ENCODE data around the gene TBXAS1. TPM values are rescaled to one million over a fixed set of nuclear protein-coding genes. Genes with fewer than 3 reads are reported as not detected.
"Not testable (repeated sequence)": the region's sequence is repeated elsewhere in the genome, so short reads cannot be mapped to it uniquely, and the experiment has no call there.

The TBXAS1 gene
- total RNA-seq, 1 donor from 2014 or later: 6.6 TPM

GRCh38 chr7:139913021-139913844, 84.2 kb downstream of the TBXAS1 start:
- ATAC-seq (no peak), DNase-seq (ENCODE audit: low spot score) (no peak)

GRCh38 chr7:139913845-139914135, 84.7 kb downstream of the TBXAS1 start:
- ATAC-seq (no peak), DNase-seq (ENCODE audit: low spot score) (no peak)

DNA sequence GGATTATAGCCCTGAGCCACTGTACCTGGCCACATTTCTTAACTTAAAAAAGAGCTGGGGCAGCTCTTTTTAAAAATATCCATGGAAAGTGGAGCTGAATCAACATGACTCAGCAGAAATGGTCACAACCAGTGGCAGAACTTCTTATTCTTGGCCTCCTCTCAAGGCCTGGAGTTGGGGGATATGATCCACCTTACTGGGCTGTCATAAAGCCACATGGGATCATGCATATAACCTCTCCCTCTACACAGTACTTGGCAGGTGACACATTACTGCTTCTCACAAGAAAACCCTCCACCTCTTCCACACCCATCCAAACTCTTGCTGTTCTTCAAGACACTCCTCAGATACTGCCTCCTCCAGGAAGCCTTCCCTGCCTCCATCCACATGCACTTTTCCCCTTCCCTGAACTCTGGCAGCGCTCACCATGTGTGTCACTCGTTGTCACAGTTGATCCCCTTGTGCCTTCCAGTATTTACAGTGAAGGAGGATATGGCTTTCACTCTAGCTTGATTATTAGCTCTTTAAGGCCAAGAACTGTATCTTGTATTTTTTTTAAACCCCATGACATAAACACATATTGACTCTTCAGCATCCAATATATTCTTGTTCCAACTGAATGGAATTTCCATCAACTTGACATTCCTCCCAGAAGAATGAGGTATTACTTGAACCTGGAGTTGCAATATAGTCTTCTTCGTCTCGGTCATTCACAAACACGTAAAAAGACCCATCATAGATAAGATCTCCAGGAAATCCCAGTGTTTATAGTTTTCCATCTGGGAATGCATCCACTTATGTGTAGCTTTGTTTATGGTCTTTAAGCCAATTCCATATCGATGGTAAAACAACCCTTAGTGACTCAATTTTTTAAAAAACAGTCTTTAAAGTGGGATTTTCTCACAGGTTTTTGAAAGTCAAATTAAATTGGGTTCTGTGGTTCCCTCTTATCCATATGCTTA, 85.5 kb downstream of the TBXAS1 start:
- no peak for DNase-seq (ENCODE audit: low spot score)
- no peak for ATAC-seq

DNA sequence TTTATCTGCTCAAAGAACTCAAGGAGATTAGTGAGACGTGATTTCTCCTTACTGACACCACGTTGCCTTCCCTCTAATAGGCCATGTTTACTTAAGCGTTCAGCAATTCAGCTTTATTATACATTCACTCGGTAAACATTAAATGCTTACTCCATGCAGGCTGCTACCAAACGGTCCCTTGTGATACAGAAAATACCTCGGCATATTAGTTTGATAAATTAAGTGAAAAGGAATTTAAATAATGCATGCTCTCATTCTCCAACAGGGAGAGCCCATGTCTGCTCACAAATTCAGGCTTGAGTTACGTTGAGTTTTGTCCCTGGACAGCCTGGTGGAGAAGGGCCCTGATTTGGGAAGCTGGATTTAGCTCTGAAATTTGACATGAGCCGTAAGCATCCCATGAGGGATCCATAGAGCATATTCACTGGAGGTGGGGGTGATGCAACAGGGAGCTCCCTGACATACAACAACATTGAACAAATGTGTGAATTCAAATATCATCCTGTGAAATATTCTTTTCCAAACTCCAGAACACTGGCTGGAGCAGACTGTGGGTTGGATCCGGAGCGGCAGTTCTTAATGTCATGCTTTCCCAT, 86.3 kb downstream of the TBXAS1 start:
- no peak for DNase-seq (ENCODE audit: low spot score)
- ATAC-seq: no peak

DNA sequence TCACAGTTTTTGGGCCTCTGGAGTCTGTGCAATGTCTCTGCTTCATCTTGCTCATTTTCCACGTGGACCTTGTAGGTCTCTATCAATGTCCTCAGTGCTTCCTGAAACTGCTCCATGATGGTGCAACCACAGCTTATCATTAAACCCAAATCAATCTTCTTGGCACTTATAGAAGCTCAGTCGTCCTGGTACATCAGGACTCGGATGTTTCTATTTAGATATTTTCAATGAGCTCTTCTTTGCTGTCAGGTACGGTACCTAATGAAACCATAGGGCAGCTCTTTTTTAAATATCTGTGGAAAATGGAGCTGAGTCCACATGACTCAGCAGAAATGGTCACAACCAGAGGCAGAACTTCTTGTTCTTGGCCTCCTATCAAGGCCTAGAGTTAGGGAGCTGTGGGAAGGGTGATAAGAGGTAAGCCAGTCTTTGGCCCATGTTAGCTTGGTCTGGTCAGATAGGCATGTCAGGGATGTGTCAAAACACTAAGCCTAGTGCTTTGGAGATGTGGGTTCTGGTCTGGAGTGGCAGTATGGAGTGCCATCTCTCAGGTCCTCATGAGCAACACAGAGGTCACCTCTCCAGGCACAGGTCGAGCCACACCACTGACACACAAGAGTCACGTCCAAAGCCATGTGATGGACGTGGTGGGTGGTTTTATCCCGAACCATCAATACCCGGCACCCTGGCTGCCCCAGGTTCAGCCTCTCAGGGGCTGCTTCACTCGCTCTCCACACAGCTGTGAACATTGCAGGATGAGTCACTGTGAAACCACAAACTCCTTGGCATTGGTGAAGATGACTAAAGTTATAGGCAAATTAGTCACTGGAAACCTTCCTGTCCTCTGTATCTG, 87.0 kb downstream of the TBXAS1 start:
- DNase-seq (ENCODE audit: low spot score) (no peak), ATAC-seq (peak; percentile 74)

DNA sequence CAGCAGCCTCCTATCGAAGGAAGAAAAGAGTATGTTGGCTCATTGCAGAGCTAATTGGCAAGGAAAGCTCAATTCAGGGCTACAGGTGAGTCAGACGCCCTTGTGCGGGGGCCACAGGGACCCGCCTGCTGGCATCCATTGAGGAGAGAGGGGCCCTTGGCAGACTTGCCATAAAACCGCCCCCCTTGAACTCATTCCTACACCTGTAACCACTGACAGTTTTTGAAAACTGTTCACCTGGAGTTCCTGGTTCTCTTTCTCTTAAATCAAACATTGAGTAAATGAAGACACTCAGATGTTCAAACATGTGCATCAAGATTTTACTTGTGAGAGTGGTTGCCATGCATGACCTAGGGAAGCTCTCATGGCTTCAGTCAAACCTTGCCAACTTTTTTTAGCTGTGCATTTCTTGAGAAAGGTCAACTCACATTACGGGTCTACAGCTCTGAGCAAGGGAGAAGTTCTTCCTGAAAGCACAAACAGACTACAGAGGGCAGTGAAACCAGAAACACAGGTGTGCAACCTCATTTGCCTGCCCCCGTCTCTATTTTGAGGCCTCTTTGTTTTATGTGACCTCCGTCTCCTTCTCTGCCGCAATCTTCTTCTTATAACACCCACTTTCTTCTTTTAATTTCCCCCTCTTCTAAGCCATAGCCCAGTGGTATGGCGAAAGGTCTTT, 87.8 kb downstream of the TBXAS1 start:
- ATAC-seq: no peak
- DNase-seq (ENCODE audit: low spot score): no peak

DNA sequence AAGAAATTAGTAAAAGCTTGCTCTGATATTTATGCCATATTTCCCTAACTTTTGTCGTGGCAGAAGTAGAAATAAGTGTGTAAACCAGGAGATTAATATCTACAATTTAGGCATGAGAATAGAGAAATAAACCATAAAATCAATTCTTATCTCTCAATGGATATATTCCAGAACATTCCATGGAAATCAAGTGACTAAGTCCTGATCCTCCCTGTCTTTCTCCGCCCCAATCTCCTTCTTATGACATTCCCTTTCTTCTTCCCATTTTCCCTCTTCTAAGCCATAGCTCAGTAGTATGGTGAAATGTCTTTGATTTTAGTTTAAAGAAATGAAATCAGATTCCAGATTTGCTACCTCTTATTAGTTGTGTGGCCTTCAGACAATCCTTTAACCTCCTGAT, 88.8 kb downstream of the TBXAS1 start:
- ATAC-seq (no peak), DNase-seq (ENCODE audit: low spot score) (no peak)

- peak; percentile 53 for ATAC-seq
These were observed 89.4 kb downstream of the TBXAS1 start for GRCh38 chr7:139918480-139918879.

GRCh38 chr7:139923090-139923489, 94.0 kb downstream of the TBXAS1 start:
- no peak for ATAC-seq
- DNase-seq (ENCODE audit: low spot score): no peak

More at GRCh38 chr7:139918480-139918879, 89.4 kb downstream of the TBXAS1 start:
- DNase-seq (ENCODE audit: low spot score): no peak

DNA sequence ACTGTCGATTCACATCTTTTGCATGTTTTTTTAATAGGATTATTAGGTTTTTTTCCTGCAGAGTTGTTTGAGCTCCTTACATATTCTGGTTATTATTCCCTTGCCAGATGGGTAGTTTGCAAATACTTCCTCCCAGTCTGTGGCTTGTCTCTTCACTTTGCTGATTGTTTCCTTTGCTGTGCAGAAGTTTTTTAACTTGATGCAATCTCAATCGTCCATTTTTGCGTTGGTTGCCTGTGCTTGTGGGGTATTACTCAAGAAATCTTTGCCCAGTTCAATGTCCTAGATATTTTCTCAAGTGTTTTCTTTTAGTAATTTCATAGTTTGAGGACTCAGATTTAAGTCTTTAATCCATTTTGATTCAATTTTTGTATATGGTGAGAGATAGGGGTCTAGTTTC, 95.4 kb downstream of the TBXAS1 start:
- ATAC-seq (no peak), DNase-seq (ENCODE audit: low spot score) (no peak)

DNA sequence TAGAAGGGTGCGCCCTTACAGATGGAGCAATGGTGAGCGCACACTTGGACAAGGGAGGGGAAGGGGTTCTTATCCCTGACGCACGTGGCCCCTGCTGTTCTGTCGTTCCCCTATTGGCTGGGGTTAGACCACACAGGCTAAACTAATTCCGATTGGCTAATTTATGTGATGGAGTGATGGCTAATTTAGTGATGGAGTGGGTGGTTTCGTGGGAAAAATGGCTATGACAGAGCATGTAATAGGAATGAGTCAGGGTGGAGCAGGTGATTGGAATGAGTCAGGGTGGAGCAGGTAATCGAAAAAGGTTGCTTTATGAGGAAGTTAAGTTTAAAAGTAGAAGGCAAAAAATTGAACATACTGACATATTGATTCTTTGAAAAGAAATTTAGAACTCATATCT, 100.2 kb downstream of the TBXAS1 start:
- not testable (repeated sequence) for DNase-seq (ENCODE audit: low spot score); ATAC-seq

GRCh38 chr7:139930286-139930965, 101.4 kb downstream of the TBXAS1 start:
- DNase-seq (ENCODE audit: low spot score) (no peak), ATAC-seq (no peak)

GRCh38 chr7:139931190-139931934, 102.3 kb downstream of the TBXAS1 start:
- DNase-seq (ENCODE audit: low spot score) (no peak), ATAC-seq (no peak)

DNA sequence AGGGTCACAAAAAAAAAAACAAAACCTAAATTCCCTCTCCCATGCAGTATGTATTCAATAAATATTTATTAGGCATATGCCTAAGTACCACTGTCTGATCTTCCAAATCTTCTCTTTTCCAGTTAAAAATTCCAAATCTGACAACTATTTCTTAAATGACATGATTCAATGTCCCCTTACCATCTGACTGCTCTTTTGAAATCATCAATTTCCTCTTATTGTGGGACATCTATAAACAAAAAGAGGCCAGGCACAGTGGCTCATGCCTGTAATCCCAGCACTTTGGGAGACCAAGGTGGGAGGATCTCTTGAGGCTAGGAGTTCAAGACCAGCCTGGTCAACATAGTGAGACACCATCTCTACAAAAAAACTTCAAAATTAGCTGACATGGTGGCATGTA, 103.5 kb downstream of the TBXAS1 start:
- ATAC-seq (no peak), DNase-seq (ENCODE audit: low spot score) (no peak)

DNA sequence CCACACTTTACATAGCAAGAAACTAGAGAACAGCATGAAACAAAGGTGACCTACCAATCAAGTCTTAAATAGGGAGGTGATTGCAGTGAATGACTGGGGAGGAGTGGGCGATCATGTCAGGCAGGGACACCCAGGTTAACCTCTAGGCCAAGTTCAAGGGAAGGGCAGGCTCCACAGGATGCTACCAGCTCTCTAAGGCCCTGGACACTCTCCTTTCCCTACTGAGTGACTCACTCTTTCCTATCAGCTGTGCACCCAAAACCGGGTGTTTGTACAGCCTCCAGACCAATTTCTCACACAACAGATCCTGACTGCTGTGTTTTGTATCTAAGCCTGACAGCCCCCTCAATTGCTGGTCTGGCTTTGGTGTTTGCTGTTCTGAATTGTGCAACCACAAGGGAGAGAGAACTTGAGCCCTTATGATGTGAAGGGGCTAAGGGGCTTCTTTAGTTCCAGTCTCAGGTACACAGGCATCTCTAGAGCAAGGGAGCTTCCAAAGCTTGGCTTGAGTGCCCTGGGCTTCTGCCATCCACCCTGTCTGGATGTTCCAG, 107.8 kb downstream of the TBXAS1 start:
- no peak for DNase-seq (ENCODE audit: low spot score)
- no peak for ATAC-seq

GRCh38 chr7:139937715-139938114, 108.7 kb downstream of the TBXAS1 start:
- peak; percentile 48 for ATAC-seq

DNA sequence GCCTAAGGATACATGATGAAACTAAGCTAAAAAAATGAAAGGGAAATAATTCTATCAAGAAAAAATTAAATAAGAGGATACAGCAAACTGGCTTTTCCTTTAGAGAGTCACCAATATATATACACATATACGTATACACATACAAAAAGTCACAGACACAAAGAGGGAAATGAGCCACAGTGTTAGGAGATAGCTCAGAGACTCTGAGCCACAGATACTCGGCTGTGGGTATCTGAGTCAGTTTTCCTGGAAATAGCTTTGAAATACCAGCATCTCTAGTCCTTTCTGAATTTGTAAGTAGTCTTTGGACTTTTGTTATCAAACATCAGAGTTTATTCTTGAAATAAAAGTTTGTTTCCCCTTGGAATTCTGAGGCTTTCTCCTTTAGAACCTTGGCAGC, 111.8 kb downstream of the TBXAS1 start:
- ATAC-seq (no peak), DNase-seq (ENCODE audit: low spot score) (no peak)

More at GRCh38 chr7:139937715-139938114, 108.7 kb downstream of the TBXAS1 start:
- no peak for DNase-seq (ENCODE audit: low spot score)

DNA sequence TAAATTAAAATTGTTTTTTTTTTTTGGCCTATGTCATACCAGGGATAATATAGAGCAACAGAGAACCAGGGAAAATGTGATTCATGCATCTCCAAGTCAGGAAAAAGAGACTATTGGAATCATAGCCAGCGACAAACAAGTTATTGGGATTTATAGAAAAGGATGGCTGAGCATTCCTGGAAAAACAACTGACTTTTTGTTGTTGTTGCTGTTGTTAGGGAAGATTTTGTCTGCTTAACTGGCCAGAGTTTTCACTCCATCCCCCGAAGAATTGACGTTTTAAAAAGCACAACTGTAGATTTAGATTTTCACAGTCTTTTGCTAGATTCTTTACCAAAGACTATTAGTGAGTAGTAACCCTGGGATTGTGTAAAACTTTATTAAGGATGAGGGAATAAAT, 112.4 kb downstream of the TBXAS1 start:
- no peak for DNase-seq (ENCODE audit: low spot score)
- ATAC-seq: no peak
